GM19397 (cell line): ENCODE measurements around the gene ITGB5.

ENCODE experiments used
- ATAC-seq: cut with Tn5 transposase; IDR thresholded peaks from one replicate; pipeline ENCODE4 v1.9.1; 2021; ENCODE audit warnings: mild to moderate bottlenecking, moderate library complexity; ENCODE audit not compliant: unreplicated experiment

ITGB5 gene

GRCh38 chr3:124887177-124887931 is at the start of gene ITGB5:
Gene ITGB5, minus strand, starts transcription at chr3:124887365. Its CDS starts 365 bp downstream, at chr3:124887000.
- ATAC-seq = peak; percentile 48

GRCh38 chr3:124935794-124936542 is 48.8 kb upstream of the ITGB5 start:
- no peak for ATAC-seq

- no peak for ATAC-seq
Measured at GRCh38 chr3:124935264-124935663, 48.1 kb upstream of the ITGB5 start.

GRCh38 chr3:124934577-124934976 is 47.4 kb upstream of the ITGB5 start, which contains the start of gene MUC13:
Gene MUC13, minus strand, starts transcription at chr3:124934751. Its CDS starts 39 bp downstream, at chr3:124934712.
- ATAC-seq = no peak

- ATAC-seq = no peak
Measured at GRCh38 chr3:124928333-124929202, 41.4 kb upstream of the ITGB5 start.

GRCh38 chr3:124927574-124928045 is 40.4 kb upstream of the ITGB5 start:
- ATAC-seq = peak; percentile 72

GRCh38 chr3:124926426-124927101 is 39.4 kb upstream of the ITGB5 start:
- ATAC-seq = no peak

- no peak for ATAC-seq
Measured at GRCh38 chr3:124924741-124925140, 37.6 kb upstream of the ITGB5 start.

- ATAC-seq = no peak
Measured at GRCh38 chr3:124923833-124924232, 36.7 kb upstream of the ITGB5 start.

GRCh38 chr3:124920718-124921117 is 33.6 kb upstream of the ITGB5 start:
- ATAC-seq = no peak

GRCh38 chr3:124919756-124920155 is 32.6 kb upstream of the ITGB5 start:
- ATAC-seq = no peak

- no peak for ATAC-seq
Measured at GRCh38 chr3:124918524-124918923, 31.4 kb upstream of the ITGB5 start.

- ATAC-seq = no peak
Measured at GRCh38 chr3:124916837-124917409, 29.8 kb upstream of the ITGB5 start.

GRCh38 chr3:124915254-124915653 is 28.1 kb upstream of the ITGB5 start:
- no peak for ATAC-seq

- no peak for ATAC-seq
Measured at GRCh38 chr3:124907957-124908356, 20.8 kb upstream of the ITGB5 start.

- ATAC-seq = no peak
Measured at GRCh38 chr3:124904835-124905492, 17.8 kb upstream of the ITGB5 start.

- ATAC-seq = no peak
Measured at GRCh38 chr3:124903896-124904834, 17.0 kb upstream of the ITGB5 start.

GRCh38 chr3:124896824-124897526 is 9.8 kb upstream of the ITGB5 start:
- ATAC-seq = no peak
